ENCODE results near the gene SMIM17. TPM values are rescaled to one million over a fixed set of nuclear protein-coding genes. Genes with fewer than 3 reads are reported as not detected.

Gene SMIM17
- total RNA-seq, 1 experiment from 2014 or later = not detected

DNA sequence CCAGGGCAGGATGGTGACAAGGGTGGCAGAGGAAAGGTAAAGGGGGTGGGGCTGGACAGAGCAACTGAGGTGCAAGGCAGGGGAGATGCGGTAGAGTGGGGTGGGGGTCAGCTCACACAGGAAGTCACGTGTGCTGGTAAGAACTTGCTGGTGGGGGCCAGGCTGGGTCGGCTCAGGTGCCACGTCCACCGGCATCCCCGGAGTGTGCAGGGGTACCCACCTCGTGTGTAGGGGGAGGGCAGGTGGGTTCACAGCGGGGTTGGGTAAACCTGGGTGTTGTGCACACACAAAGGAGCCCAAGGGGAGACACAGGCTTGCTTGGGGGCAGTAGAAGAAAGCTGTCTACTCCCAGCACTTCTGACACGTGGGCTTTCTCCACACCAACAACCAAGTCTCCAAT, 25.7 kb downstream of the SMIM17 start:
- ATAC-seq = no peak
- TF ChIP-seq, protein P1, sequence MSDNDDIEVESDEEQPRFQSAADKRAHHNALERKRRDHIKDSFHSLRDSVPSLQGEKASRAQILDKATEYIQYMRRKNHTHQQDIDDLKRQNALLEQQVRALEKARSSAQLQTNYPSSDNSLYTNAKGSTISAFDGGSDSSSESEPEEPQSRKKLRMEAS (IDR thresholded peaks at IDR 0.05) = no peak
- TF ChIP-seq EZH2phosphoT487 (IDR thresholded peaks at IDR 0.05; ENCODE audit: borderline replicate concordance) = no peak
- TF ChIP-seq POLR2AphosphoS5 (IDR thresholded peaks at IDR 0.05; ENCODE audit: low read depth, low read length) = no peak
- TF ChIP-seq FOSL1 (IDR thresholded peaks at IDR 0.05; ENCODE audit: low read depth) = no peak
- TF ChIP-seq ELF1 (IDR thresholded peaks at IDR 0.05; ENCODE audit: borderline replicate concordance, low read depth) = no peak
- TF ChIP-seq YY1 (IDR thresholded peaks at IDR 0.05; ENCODE audit: extremely low read depth, insufficient replicate concordance, low read depth, low read length) = no peak
- TF ChIP-seq, protein P2, sequence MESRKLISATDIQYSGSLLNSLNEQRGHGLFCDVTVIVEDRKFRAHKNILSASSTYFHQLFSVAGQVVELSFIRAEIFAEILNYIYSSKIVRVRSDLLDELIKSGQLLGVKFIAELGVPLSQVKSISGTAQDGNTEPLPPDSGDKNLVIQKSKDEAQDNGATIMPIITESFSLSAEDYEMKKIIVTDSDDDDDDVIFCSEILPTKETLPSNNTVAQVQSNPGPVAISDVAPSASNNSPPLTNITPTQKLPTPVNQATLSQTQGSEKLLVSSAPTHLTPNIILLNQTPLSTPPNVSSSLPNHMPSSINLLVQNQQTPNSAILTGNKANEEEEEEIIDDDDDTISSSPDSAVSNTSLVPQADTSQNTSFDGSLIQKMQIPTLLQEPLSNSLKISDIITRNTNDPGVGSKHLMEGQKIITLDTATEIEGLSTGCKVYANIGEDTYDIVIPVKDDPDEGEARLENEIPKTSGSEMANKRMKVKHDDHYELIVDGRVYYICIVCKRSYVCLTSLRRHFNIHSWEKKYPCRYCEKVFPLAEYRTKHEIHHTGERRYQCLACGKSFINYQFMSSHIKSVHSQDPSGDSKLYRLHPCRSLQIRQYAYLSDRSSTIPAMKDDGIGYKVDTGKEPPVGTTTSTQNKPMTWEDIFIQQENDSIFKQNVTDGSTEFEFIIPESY (IDR thresholded peaks at IDR 0.05; ENCODE audit: extremely low read depth, insufficient replicate concordance, low read length) = no peak
- no peak for TF ChIP-seq RAD21 (IDR thresholded peaks at IDR 0.05; ENCODE audit: low read depth)
- no peak for TF ChIP-seq JUND (IDR thresholded peaks at IDR 0.05)
- no peak for TF ChIP-seq TCF7L2 (IDR thresholded peaks at IDR 0.05; ENCODE audit: borderline replicate concordance, extremely low read depth, insufficient read depth, insufficient read length)
- TF ChIP-seq CEBPB (IDR thresholded peaks at IDR 0.05; ENCODE audit: low read depth) = no peak
- TF ChIP-seq EGR1 (IDR thresholded peaks at IDR 0.05; ENCODE audit: low read depth) = no peak
- no peak for TF ChIP-seq EZH2 (IDR thresholded peaks at IDR 0.05)
- TF ChIP-seq SIN3A (IDR thresholded peaks at IDR 0.05; ENCODE audit: low read depth) = no peak
- TF ChIP-seq, protein P3, sequence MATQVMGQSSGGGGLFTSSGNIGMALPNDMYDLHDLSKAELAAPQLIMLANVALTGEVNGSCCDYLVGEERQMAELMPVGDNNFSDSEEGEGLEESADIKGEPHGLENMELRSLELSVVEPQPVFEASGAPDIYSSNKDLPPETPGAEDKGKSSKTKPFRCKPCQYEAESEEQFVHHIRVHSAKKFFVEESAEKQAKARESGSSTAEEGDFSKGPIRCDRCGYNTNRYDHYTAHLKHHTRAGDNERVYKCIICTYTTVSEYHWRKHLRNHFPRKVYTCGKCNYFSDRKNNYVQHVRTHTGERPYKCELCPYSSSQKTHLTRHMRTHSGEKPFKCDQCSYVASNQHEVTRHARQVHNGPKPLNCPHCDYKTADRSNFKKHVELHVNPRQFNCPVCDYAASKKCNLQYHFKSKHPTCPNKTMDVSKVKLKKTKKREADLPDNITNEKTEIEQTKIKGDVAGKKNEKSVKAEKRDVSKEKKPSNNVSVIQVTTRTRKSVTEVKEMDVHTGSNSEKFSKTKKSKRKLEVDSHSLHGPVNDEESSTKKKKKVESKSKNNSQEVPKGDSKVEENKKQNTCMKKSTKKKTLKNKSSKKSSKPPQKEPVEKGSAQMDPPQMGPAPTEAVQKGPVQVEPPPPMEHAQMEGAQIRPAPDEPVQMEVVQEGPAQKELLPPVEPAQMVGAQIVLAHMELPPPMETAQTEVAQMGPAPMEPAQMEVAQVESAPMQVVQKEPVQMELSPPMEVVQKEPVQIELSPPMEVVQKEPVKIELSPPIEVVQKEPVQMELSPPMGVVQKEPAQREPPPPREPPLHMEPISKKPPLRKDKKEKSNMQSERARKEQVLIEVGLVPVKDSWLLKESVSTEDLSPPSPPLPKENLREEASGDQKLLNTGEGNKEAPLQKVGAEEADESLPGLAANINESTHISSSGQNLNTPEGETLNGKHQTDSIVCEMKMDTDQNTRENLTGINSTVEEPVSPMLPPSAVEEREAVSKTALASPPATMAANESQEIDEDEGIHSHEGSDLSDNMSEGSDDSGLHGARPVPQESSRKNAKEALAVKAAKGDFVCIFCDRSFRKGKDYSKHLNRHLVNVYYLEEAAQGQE (IDR thresholded peaks at IDR 0.05; ENCODE audit: low read depth) = no peak
- no peak for TF ChIP-seq ZFX (IDR thresholded peaks at IDR 0.05)

More for the DNA sequence above, 25.7 kb downstream of the SMIM17 start:
- Histone ChIP-seq H3K4me3 (replicated peaks in 1 of 2; ENCODE audit: low read depth in 1 of 2, low read length in 2 of 2) (no peak overlapping the region), H3K9ac (ENCODE audit: low read length) (no peak overlapping the region), H4K20me1 (ENCODE audit: insufficient read depth) (no peaks in the 10 kb centered on the region), H2AFZ (ENCODE audit: low read depth, low read length, poor library complexity, severe bottlenecking) (no peak overlapping the region), H3K27ac (ENCODE audit: low read depth, low read length) (no peak overlapping the region), H3K27me3 (ENCODE audit: insufficient read depth, low read length) (no peaks in the 10 kb centered on the region), H3K79me2 (ENCODE audit: insufficient read depth, low read length) (no peaks in the 10 kb centered on the region), H3K4me2 (ENCODE audit: low read length) (no peak overlapping the region), H3K4me1 (ENCODE audit: control insufficient read depth in 1 of 2, insufficient read depth in 2 of 2, low read length in 2 of 2) (no peaks in the 10 kb centered on the region), H3K9me2 (ENCODE audit: insufficient read depth) (no peaks in the 10 kb centered on the region), H3K36me3 (ENCODE audit: control insufficient read depth in 1 of 2, insufficient read depth in 2 of 2, low read length in 2 of 2) (no peaks in the 10 kb centered on the region), H3K9me3 (ENCODE audit: control insufficient read depth in 1 of 2, insufficient read depth in 1 of 2, low read depth in 1 of 2, low read length in 2 of 2) (peaks cover 0 to 14% of the 10 kb centered on the region in 2 experiments; a peak in 2 of 4 replicates)
- no TSS peak for BruUV-seq (replicated peaks)
- ChIA-PET RAD21 (ENCODE audit: low non-redundant PET in 1 of 2, low total read pairs in 2 of 2, uncharacterized antibody in 2 of 2, unreplicated experiment in 2 of 2) (no interaction called here), POLR2A (no interaction called here), CTCF (no interaction called here)
- no peak for DNase-seq (ENCODE audit: low read depth, low spot score)
- intact Hi-C loops (cut with micrococcal nuclease) = no loop called here

All from HCT116 (cell line).